ENCODE data around the gene OR10J5.
"Not testable (repeated sequence)": the region's sequence is repeated elsewhere in the genome, so short reads cannot be mapped to it uniquely, and the experiment has no call there.

Gene OR10J5

DNA sequence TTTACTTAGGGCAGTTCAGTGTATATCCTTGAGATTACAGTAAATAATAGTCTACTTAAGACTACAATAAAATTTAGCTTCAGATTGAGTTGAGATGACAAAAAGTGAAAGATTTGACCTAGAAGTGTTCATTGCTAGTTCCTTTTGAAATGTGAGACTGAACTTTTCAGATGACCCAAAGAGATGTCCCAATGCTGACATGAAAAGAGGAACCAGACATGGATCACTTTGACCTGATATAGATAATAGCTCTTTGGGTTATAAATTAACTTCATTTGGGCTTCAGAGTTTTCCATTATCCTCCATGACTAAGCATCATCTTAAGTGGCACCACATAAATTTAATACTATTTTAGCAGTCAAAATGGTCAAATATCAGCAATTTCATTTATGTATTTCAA is 25.7 kb upstream of the OR10J5 start:
- no peak overlapping the region for H3K4me3 ChIP-seq (replicated peaks in 1 of 2; ENCODE audit: low read depth in 2 of 2, low read length in 2 of 2)
- DNase-seq (ENCODE audit: low read depth in 2 of 2), result no peak
- TF ChIP-seq CTCF (IDR thresholded peaks at IDR 0.05; ENCODE audit: low read depth, low read length), result no peak

- no peak overlapping the region for H3K4me3 ChIP-seq (replicated peaks in 1 of 2; ENCODE audit: low read depth in 2 of 2, low read length in 2 of 2)
- TF ChIP-seq CTCF (IDR thresholded peaks at IDR 0.05; ENCODE audit: low read depth, low read length), result no peak
- DNase-seq (ENCODE audit: low read depth in 2 of 2), result no peak
These were observed 24.8 kb upstream of the OR10J5 start for GRCh38 chr1:159560599-159560998.

DNA sequence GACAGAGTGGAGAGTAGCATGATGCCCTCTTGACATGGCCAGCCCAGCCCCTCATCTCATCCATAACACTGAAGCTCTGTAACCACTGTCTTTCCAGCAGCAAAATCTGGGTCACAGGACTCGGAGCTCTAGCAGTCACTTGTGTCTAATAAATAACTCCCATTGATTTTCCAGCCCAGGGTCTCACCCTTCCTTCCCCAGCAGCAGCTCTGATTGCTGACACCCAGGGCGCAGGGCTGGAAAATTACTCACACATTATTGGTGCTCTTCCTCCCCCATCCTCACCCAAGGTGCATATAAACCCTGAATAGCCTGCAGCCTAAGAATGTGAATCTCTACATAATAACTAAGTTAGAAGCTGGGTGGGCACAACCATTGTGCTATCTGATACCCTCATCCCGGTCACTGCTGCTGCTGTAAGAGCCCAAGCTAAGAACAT is 21.1 kb upstream of the OR10J5 start:
- TF ChIP-seq CTCF (IDR thresholded peaks at IDR 0.05; ENCODE audit: low read depth, low read length), result no peak
- H3K4me3 ChIP-seq (replicated peaks in 1 of 2; ENCODE audit: low read depth in 2 of 2, low read length in 2 of 2), result no peak overlapping the region
- DNase-seq (ENCODE audit: low read depth in 2 of 2), result no peak

DNA sequence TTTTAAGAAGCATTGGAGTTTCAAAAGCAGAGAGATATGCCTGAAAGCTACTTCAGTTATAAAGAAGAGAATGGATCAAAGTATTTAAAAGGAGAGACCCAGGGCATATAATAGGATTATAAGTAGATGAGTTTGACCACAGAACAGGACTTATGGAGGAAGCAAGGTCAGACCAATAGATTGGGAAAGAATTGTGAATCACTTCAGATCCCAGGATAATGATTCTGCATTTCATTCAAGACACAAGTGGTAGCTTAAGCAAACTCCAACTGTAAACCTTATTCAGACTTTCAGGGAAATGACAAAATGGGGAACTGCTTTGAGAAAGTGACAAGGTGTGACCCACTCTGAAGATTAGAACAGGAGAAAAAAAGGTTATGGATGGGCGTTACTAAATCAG is 18.9 kb upstream of the OR10J5 start:
- DNase-seq (ENCODE audit: low read depth in 2 of 2), result peak; percentile 2 to 38
- no peak overlapping the region for H3K4me3 ChIP-seq (replicated peaks in 1 of 2; ENCODE audit: low read depth in 2 of 2, low read length in 2 of 2)
- no peak for TF ChIP-seq CTCF (IDR thresholded peaks at IDR 0.05; ENCODE audit: low read depth, low read length)

DNA sequence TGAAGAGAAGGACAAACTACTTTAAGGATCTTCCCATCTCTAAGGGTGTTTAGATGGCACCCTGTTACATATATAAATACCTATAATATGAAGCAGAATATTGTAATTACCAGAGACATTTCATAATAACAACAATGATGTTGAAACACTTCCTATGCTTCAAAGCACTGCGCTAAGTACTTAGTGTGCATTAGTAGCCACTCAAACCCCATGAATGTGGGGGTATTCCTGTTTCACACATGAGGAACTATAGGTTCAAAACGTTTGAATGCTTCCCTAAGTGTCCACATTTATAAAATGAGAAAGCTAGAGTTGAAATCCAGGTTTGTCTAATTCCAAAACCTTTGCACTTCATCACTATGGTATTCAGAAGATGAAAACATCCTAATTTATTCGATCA is 18.5 kb upstream of the OR10J5 start:
- peak in 1 of 2 donors; percentile 30 for DNase-seq (ENCODE audit: low read depth in 2 of 2)
- no peak for TF ChIP-seq CTCF (IDR thresholded peaks at IDR 0.05; ENCODE audit: low read depth, low read length)
- no peak overlapping the region for H3K4me3 ChIP-seq (replicated peaks in 1 of 2; ENCODE audit: low read depth in 2 of 2, low read length in 2 of 2)

- DNase-seq (ENCODE audit: low read depth in 2 of 2), result no peak
- no peak for TF ChIP-seq CTCF (IDR thresholded peaks at IDR 0.05; ENCODE audit: low read depth, low read length)
- H3K4me3 ChIP-seq (replicated peaks in 1 of 2; ENCODE audit: low read depth in 2 of 2, low read length in 2 of 2), result no peak overlapping the region
These were observed 12.3 kb upstream of the OR10J5 start for GRCh38 chr1:159548126-159548525.

GRCh38 chr1:159532922-159533321 is 2.9 kb downstream of the OR10J5 start:
- no peak overlapping the region for H3K4me3 ChIP-seq (replicated peaks in 1 of 2; ENCODE audit: low read depth in 2 of 2, low read length in 2 of 2)
- DNase-seq (ENCODE audit: low read depth in 2 of 2), result peak; percentile 4 to 52
- no peak for TF ChIP-seq CTCF (IDR thresholded peaks at IDR 0.05; ENCODE audit: low read depth, low read length)

DNA sequence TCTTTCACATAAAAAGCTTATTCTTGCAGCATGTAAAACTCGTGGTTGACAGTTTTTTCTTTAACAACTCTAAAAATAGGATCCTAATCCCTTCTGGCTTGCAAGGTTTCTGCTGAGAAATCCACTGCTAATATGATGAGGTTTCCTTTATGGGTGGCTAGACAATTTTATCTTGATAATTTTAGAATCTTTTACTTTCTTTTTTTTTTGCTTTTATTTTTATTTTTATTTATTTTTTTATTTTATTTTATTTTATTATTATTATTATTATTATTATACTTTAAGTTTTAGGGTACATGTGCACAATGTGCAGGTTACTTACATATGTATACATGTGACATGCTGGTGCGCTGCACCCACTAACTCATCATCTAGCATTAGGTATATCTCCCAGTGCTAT is 11.0 kb downstream of the OR10J5 start:
- not testable (repeated sequence) for DNase-seq (ENCODE audit: low read depth in 2 of 2); H3K4me3 ChIP-seq (replicated peaks in 1 of 2; ENCODE audit: low read depth in 2 of 2, low read length in 2 of 2)
